GM21786 (cell line): ENCODE data around the gene ADCY2.

Source experiments
- ATAC-seq: cut with Tn5 transposase; IDR thresholded peaks from one replicate; pipeline ENCODE4 v1.9.1; 2021; ENCODE audit not compliant: unreplicated experiment

ADCY2 gene

GRCh38 chr5:7586480-7586879, 190.5 kb downstream of the ADCY2 start:
- ATAC-seq: no peak

- no peak for ATAC-seq
These were observed 193.9 kb downstream of the ADCY2 start for GRCh38 chr5:7589800-7590199.

- ATAC-seq: no peak
These were observed 197.0 kb downstream of the ADCY2 start for GRCh38 chr5:7592910-7593309.

- no peak for ATAC-seq
These were observed 201.2 kb downstream of the ADCY2 start for GRCh38 chr5:7597059-7597642.

GRCh38 chr5:7606840-7607465, 211.0 kb downstream of the ADCY2 start:
- no peak for ATAC-seq

GRCh38 chr5:7608772-7609171, 212.8 kb downstream of the ADCY2 start:
- ATAC-seq: no peak

GRCh38 chr5:7609726-7610125, 213.8 kb downstream of the ADCY2 start:
- ATAC-seq: no peak

GRCh38 chr5:7610531-7611177, 214.7 kb downstream of the ADCY2 start:
- no peak for ATAC-seq

GRCh38 chr5:7611518-7611917, 215.6 kb downstream of the ADCY2 start:
- ATAC-seq: no peak

GRCh38 chr5:7615566-7616061, 219.7 kb downstream of the ADCY2 start:
- no peak for ATAC-seq

- no peak for ATAC-seq
These were observed 221.0 kb downstream of the ADCY2 start for GRCh38 chr5:7616897-7617296.

GRCh38 chr5:7622498-7622897, 226.6 kb downstream of the ADCY2 start:
- ATAC-seq: no peak

- no peak for ATAC-seq
These were observed 229.8 kb downstream of the ADCY2 start for GRCh38 chr5:7625740-7626139.

- ATAC-seq: no peak
These were observed 232.3 kb downstream of the ADCY2 start for GRCh38 chr5:7628248-7628647.

- ATAC-seq: no peak
These were observed 232.9 kb downstream of the ADCY2 start for GRCh38 chr5:7628820-7629219.

GRCh38 chr5:7629561-7629960, 233.6 kb downstream of the ADCY2 start:
- no peak for ATAC-seq

GRCh38 chr5:7634837-7635236, 238.9 kb downstream of the ADCY2 start:
- ATAC-seq: no peak

GRCh38 chr5:7638456-7638855, 242.5 kb downstream of the ADCY2 start:
- ATAC-seq: no peak

GRCh38 chr5:7642029-7642428, 246.1 kb downstream of the ADCY2 start:
- peak; percentile 43 for ATAC-seq

- no peak for ATAC-seq
These were observed 248.8 kb downstream of the ADCY2 start for GRCh38 chr5:7644723-7645122.

GRCh38 chr5:7650755-7651154, 254.8 kb downstream of the ADCY2 start:
- ATAC-seq: no peak

GRCh38 chr5:7653046-7653445, 257.1 kb downstream of the ADCY2 start:
- no peak for ATAC-seq
